Natural killer cell (primary cell): Measurements from ENCODE around the gene KLK4. TPM values are rescaled to one million over a fixed set of nuclear protein-coding genes. Genes with fewer than 3 reads are reported as not detected.

Experiments
- ATAC-seq, 3 donors: fragments of 150-1000 bp in 2 of 3; fragments of 200-7000 bp in 1 of 3; cut with Tn5 transposase; 1 replicate in 1 of 3; 2 replicates in 2 of 3; pipeline ENCODE4 v1.10.0; 2021; ENCODE audit warnings: mild to moderate bottlenecking in 2 of 3, moderate library complexity in 2 of 3
- DNase-seq, 2 donors: peaks; one replicate each; pipeline versions ENCODE4 v3.0.0 to v3.0.0-alpha.2; 2013 to 2021; ENCODE audit warnings: mixed read lengths in 1 of 2
- H3K27ac ChIP-seq: one replicate; pipeline ENCODE4 v1.5.1; 2013; ENCODE audit warnings: mild to moderate bottlenecking, low read length
- H3K27me3 ChIP-seq: one replicate; pipeline ENCODE4 v1.6.1; 2013; ENCODE audit warnings: low read length; ENCODE audit not compliant: control insufficient read depth, insufficient read depth
- H3K36me3 ChIP-seq: one replicate; pipeline ENCODE4 v1.6.1; 2013; ENCODE audit warnings: low read length; ENCODE audit not compliant: control insufficient read depth, insufficient read depth
- H3K4me1 ChIP-seq: one replicate; pipeline ENCODE4 v1.6.1; 2013; ENCODE audit warnings: low read length; ENCODE audit not compliant: control insufficient read depth, insufficient read depth
- H3K4me3 ChIP-seq: one replicate; pipeline ENCODE4 v1.5.1; 2013; ENCODE audit warnings: low read length
- H3K9me3 ChIP-seq: one replicate; pipeline ENCODE4 v1.6.1; 2013; ENCODE audit warnings: low read length; ENCODE audit not compliant: control insufficient read depth, insufficient read depth
- H3K27ac Mint-ChIP-seq, 2 donors: one replicate each; pipeline ENCODE4 v1.8.0; 2022; ENCODE audit warnings: mild to moderate bottlenecking in 2 of 2, mixed read lengths in 2 of 2, moderate library complexity in 1 of 2
- H3K27me3 Mint-ChIP-seq, 2 donors: one replicate each; pipeline ENCODE4 v1.8.0; 2022; ENCODE audit warnings: low read depth in 2 of 2, mixed read lengths in 2 of 2
- H3K36me3 Mint-ChIP-seq: one replicate; pipeline ENCODE4 v1.8.0; 2022; ENCODE audit warnings: mixed read lengths
- H3K4me1 Mint-ChIP-seq, 2 donors: one replicate each; pipeline ENCODE4 v1.8.0; 2022; ENCODE audit warnings: mixed read lengths in 2 of 2
- H3K4me3 Mint-ChIP-seq: one replicate; pipeline ENCODE4 v1.8.0; 2022; ENCODE audit warnings: mild to moderate bottlenecking, moderate library complexity, mixed read lengths
- H3K9me3 Mint-ChIP-seq, 2 donors: one replicate each; pipeline ENCODE4 v1.8.0; 2022; ENCODE audit warnings: mixed read lengths in 2 of 2
- CTCF ChIP-seq: fragments of 200-600 bp; IDR thresholded peaks from one replicate; pipeline ENCODE4 v1.8.0; 2022; ENCODE audit warnings: antibody characterized with exemption
- WGBS: methylation state at CpG from one replicate; pipeline ENCODE4 v1.1.7; 2013; ENCODE audit warnings: missing lambda C conversion rate; ENCODE audit not compliant: insufficient coverage; 5-methylcytosine and 5-hydroxymethylcytosine counted together
- intact Hi-C: fragments of 100-400 bp; cut with micrococcal nuclease; formaldehyde crosslinking; loops from one replicate; pipeline ENCODE4 v1.14.2; 2022
- total RNA-seq, 4 donors: library from RNA; stranded (reverse); fragments of 120-200 nt in 1 of 4; gene quantifications; one replicate each; pipeline versions ENCODE4 v1.2.3 to v1.2.4, GENCODE V29; 2013 to 2022

KLK4 gene
- total RNA-seq, 3 donors from 2014 or later (not counting 1 experiment from before 2014, with no cell fraction given): not detected

GRCh38 chr19:50875795-50876422, 35.3 kb downstream of the KLK4 start:
- Mint-ChIP-seq H3K27me3 (peaks cover 18 to 20% of the 10 kb centered on the region in 2 donors), H3K4me1 (no peaks in the 10 kb centered on the region), H3K36me3 (no peaks in the 10 kb centered on the region), H3K4me3 (no peak overlapping the region), H3K27ac (no peak overlapping the region), H3K9me3 (no peaks in the 10 kb centered on the region)
- Histone ChIP-seq H3K27ac (no peak overlapping the region), H3K36me3 (no peaks in the 10 kb centered on the region), H3K4me3 (no peak overlapping the region), H3K9me3 (no peaks in the 10 kb centered on the region), H3K27me3 (peaks cover 3% of the 10 kb centered on the region), H3K4me1 (no peaks in the 10 kb centered on the region)
- intact Hi-C loops: no loop called here
- WGBS: 33% methylated on average over 8 of the region's 9 CpGs
- DNase-seq (no peak), ATAC-seq (no peak)
- no peak for TF ChIP-seq CTCF

- H3K27ac Mint-ChIP-seq: no peak overlapping the region
- H3K27me3 ChIP-seq: peaks cover 3% of the 10 kb centered on the region
- no peak for TF ChIP-seq CTCF
- no peaks in the 10 kb centered on the region for H3K36me3 ChIP-seq
- H3K36me3 Mint-ChIP-seq: no peaks in the 10 kb centered on the region
- no peak overlapping the region for H3K4me3 Mint-ChIP-seq
- intact Hi-C loops: no loop called here
- H3K9me3 ChIP-seq: no peaks in the 10 kb centered on the region
- no peak overlapping the region for H3K27ac ChIP-seq
- no peaks in the 10 kb centered on the region for H3K4me1 Mint-ChIP-seq
- H3K9me3 Mint-ChIP-seq: no peaks in the 10 kb centered on the region
- ATAC-seq (no peak), DNase-seq (no peak)
- 73% methylated on average over 5 of the region's 5 CpGs for WGBS
- no peaks in the 10 kb centered on the region for H3K4me1 ChIP-seq
- H3K4me3 ChIP-seq: no peak overlapping the region
- peaks cover 15 to 22% of the 10 kb centered on the region in 2 donors for H3K27me3 Mint-ChIP-seq
Measured at GRCh38 chr19:50874211-50874610, 37.0 kb downstream of the KLK4 start.

GRCh38 chr19:50873056-50873455, 38.1 kb downstream of the KLK4 start, which contains the start of gene KLK2:
Gene KLK2 (plus strand): TSS chr19:50873439. CDS start chr19:50873474, 35 bp downstream.
- ATAC-seq: no peak
- Histone ChIP-seq H3K4me1 (no peaks in the 10 kb centered on the region), H3K27me3 (peaks cover 2% of the 10 kb centered on the region), H3K4me3 (no peak within 1 kb of the TSS), H3K36me3 (no peaks in the 10 kb centered on the region), H3K27ac (no peak within 1 kb of the TSS), H3K9me3 (no peaks in the 10 kb centered on the region)
- Mint-ChIP-seq H3K9me3 (no peaks in the 10 kb centered on the region), H3K4me1 (no peaks in the 10 kb centered on the region), H3K27ac (no peak within 1 kb of the TSS), H3K36me3 (no peaks in the 10 kb centered on the region), H3K4me3 (no peak within 1 kb of the TSS), H3K27me3 (peaks cover 15 to 34% of the 10 kb centered on the region in 2 donors)
- no peak for TF ChIP-seq CTCF
- intact Hi-C loops: no loop called here
- DNase-seq: no peak
- WGBS: 100% methylated on average over 1 of the region's 3 CpGs
